GM18907 (cell line): Measurements from ENCODE around the gene ZSCAN10.
"Not testable (repeated sequence)": the region's sequence is repeated elsewhere in the genome, so short reads cannot be mapped to it uniquely, and the experiment has no call there.

Source experiments
- ATAC-seq: cut with Tn5 transposase; IDR thresholded peaks from one replicate; pipeline ENCODE4 v1.9.1; 2021; ENCODE audit warnings: mild to moderate bottlenecking, moderate library complexity; ENCODE audit not compliant: unreplicated experiment

ZSCAN10 gene

DNA sequence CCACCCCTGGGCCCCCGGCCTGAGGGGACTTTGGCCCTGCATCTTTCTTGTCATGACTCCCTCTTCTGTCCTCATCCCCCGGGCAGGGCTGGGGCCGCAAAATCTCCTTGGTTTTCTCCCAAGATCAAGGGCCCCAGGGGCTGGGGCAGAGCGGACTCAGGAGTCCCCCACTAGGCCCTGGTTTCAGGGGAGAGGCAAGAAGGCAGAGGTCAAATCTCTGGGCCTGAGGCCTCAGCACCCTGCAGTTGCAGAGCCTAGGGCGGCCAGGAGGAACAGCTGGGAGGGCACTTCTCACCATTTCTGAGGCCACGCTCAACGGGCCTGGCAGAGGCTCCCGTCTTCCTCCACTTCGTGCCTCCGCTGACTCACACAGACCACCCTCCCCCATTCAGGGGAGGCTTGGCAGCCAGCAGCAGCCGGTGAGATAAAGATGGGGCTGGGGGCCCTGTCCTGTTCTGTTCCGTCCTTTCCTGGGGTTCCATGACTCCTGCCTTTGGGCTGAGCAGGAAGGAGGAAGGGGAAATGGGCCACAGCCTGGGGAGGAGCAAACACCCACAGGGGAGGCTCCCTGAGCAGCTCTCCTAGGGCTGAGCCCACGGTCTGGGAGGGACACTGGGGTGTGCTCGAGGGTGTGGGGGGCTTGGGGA, 12.4 kb downstream of the ZSCAN10 start:
- ATAC-seq = no peak

GRCh38 chr16:3085868-3086595, 13.1 kb downstream of the ZSCAN10 start:
- ATAC-seq = no peak

GRCh38 chr16:3084969-3085670, 14.0 kb downstream of the ZSCAN10 start:
- no peak for ATAC-seq

DNA sequence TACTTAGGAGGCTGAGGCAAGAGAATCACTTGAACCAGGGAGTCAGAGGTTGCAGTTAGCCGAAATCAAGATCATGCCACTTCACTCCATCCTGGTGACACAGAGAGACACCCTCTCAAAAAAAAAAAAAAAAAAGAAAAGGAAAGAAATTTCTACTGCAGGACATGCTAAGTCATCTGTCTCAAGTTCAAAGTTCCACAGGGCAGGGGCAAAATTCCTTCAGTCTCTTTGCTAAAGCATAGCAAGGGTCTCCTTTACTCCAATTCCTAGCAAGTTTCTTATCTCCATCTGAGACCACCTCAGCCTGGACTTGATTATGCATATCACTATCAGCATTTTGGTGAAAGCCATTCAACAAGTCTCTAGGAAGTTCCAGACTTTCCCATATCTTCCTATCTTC, 14.6 kb downstream of the ZSCAN10 start:
- ATAC-seq = no peak

- ATAC-seq = not testable (repeated sequence)
These were observed 15.7 kb downstream of the ZSCAN10 start for GRCh38 chr16:3083408-3083807.

DNA sequence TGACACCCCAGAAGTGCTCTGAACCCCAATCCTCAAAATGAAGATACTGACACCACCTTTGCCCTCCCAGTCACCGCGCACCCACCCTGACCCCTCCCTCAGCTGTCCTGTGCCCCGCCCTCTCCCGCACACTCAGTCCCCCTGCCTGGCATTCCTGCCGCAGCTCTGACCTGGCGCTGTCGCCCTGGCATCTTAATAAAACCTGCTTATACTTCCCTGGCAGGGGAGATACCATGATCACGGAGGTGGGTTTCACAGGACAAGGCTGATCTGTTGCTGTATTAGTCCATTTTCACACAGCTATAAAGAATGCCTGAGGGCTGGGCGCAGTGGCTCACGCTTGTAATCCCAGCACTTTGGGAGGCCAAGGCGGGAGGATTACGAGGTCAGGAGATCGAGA, 17.1 kb downstream of the ZSCAN10 start:
- ATAC-seq = not testable (repeated sequence)

DNA sequence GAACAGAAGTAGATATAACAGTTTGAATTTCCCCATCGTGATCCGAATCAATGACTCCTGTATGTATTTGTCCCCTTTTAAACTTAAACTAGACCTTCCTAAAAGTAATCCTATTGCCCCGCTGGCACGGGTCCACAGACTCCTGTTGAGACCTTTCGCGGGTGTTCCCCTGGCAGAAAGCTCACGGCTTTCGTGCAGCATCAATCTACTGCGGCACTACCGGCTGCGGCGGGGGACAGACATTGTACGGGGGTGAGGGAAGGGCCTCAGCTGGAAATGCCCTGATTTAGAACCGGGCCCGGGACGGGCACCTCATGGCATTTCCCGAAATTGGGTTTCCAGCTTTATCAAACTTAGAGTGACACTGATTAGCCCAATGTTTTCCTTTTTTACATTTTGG, 19.1 kb downstream of the ZSCAN10 start:
- no peak for ATAC-seq

- no peak for ATAC-seq
These were observed 22.5 kb downstream of the ZSCAN10 start for GRCh38 chr16:3076577-3076976.

DNA sequence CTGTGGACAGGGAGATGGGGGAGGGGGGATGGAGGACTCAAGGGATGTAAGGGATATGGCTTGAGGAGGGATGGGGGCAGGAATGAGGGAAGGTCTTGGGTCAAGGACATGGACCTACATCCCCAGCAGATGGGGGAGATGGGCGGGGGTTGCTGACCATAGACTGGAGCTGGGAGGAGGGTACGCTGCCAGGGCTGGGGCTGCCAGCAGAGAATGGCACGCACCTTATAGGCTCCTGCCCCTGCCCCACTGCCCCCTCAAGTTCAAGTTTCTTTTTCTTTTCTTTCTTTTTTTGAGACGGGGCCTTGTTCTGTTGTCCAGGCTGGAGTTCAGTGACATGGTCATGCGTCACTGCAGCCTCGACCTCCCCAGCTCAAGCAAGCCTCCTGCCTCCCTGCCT, 23.1 kb downstream of the ZSCAN10 start:
- not testable (repeated sequence) for ATAC-seq

GRCh38 chr16:3075523-3075915, 23.6 kb downstream of the ZSCAN10 start:
- ATAC-seq = no peak

GRCh38 chr16:3074860-3075522, 24.1 kb downstream of the ZSCAN10 start:
- ATAC-seq = peak; percentile 72

DNA sequence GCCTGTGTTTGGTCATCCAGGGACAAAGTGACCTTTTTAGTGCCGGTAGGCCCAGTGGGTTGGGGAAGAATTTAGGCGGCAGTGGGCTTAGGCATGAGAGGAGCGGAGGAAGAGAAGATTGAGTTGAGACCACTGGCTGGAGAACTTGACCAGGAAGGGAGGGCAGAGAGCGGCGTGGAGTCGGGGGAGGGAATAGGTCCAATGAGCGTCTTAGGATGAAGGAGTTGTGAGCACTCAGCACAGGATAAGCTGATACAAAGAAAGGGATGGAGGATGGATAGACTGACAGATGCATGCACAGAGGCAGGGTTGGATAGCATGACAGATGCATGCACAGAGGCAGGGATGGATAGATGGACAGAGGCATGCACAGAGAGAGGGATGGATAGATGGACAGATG, 25.6 kb downstream of the ZSCAN10 start:
- no peak for ATAC-seq

DNA sequence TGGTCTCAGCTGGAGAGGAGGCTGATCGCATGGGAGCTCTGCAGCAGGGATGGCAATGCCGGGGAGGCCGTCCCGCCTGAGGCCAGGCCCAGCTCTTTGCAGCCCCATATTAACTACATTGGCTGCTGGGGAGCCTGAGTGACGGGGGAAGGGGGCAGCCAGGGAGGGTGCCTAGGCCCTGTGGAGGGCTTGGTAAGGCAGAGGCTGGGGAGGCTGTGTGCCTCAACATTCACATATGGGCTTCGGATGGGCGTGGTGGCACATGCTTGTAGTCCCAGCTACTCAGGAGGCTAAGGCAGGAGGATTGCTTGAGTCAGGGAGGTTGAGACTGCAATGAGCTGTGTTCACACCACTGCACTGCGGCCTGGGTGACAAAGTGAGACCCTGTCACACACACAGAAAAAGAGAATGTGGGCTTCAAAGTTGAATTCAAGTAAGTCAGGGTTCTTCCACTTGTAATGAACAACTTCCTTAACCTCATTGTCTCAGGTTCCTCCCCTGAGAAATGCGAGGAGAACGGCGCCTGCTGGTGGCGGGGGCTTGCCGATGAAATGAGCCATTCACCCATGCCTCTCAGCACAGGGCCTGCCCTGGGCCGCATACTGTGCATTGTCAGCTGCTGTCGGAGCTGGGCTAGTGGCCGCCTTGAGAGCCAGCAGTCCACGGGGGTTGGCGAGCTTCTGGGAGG, 26.4 kb downstream of the ZSCAN10 start:
- not testable (repeated sequence) for ATAC-seq

- ATAC-seq = not testable (repeated sequence)
These were observed 26.9 kb downstream of the ZSCAN10 start for GRCh38 chr16:3072148-3072547.

DNA sequence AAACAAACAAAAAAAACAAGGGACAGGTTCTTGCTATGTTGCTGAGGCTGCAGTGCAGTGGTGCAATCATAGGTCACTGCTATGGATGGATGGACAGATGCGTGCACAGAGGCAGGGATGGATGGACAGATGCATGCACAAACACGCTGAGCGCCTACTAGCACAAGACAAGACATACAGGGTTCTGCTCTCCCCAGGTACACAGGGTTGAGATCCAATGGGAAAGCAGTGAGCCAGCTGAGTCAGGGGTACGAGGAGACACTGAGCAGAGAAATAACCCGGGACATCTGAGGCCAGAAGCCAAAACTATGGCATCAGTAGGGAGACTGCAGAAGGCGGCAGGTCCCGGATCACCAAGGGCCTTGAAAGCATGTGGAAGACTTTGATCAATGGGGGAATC, 27.4 kb downstream of the ZSCAN10 start:
- no peak for ATAC-seq

DNA sequence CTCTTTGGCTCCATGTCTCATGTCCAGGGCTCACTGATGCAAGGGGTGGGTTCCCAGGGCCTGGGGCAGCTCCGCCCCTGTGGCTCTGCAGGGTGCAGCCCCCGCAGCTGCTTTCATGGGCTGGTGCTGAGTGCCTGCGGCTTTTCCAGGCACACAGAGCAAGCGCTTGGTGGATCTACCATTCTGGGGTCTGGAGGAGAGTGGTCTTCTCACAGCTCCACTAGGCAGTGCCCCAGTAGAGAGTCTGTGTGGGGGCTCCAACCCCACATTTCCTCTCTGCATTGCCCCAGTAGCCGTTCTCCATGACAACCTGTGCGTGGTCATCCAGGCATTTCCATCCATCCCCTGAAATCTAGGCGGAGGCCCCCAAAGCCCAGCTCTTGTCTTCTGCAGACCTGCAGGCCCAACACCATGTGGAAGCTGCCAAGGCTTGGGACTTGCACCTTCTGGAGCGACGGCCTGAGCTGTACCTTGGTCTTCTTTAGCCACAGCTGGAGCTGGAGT, 28.4 kb downstream of the ZSCAN10 start:
- ATAC-seq = no peak

DNA sequence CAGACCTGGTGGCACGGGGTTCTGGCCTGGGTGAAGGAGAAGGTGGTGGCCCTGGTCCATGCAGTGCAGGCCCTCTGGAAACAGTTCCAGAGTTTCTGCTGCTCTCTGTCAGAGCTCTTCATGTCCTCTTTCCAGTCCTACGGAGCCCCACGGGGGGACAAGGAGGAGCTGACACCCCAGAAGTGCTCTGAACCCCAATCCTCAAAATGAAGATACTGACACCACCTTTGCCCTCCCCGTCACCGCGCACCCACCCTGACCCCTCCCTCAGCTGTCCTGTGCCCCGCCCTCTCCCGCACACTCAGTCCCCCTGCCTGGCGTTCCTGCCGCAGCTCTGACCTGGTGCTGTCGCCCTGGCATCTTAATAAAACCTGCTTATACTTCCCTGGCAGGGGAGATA, 29.9 kb downstream of the ZSCAN10 start:
- not testable (repeated sequence) for ATAC-seq

- no peak for ATAC-seq
These were observed 30.6 kb downstream of the ZSCAN10 start for GRCh38 chr16:3068487-3068886.

- no peak for ATAC-seq
These were observed 32.7 kb downstream of the ZSCAN10 start for GRCh38 chr16:3066440-3066748.

GRCh38 chr16:3065742-3066439, 33.2 kb downstream of the ZSCAN10 start:
- ATAC-seq = no peak
